NCI-H1930 (cell line): Measurements from ENCODE around the gene TMEM190.
"Not testable (repeated sequence)": the region's sequence is repeated elsewhere in the genome, so short reads cannot be mapped to it uniquely, and the experiment has no call there.

Source experiments
- DNase-seq, 2 experiments: peaks; one replicate each; lab custom pipeline; 2025; lab: John Stamatoyannopoulos, UW

The TMEM190 gene

GRCh38 chr19:55376241-55376933 lies at the start of gene TMEM190:
TSS of gene TMEM190 (plus strand) at chr19:55376826. CDS start at chr19:55376854, 28 bp downstream.
- no peak for DNase-seq

DNA sequence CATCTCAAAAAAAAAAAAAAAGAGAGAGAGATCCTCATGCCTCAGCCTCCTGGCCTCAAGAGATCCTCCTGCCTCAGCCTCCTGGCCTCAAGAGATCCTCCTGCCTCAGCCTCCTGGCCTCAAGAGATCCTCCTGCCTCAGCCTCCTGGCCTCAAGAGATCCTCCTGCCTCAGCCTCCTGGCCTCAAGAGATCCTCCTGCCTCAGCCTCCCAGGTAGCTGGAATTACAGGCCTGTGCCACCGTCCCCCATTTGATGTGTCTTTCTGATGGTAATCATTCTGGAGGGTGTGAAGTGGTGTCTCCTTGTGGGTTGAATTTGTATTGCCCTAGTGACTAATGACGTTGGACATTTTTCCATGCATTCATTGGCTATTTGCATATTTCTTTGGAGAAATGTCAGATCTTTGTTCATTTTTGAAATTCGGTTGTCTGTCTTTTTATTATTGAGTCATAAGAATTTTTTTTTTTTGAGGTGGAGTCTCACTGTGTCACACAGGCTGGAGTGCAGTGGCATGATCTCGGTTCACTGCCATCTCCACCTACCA lies 47.8 kb upstream of the TMEM190 start:
- DNase-seq = not testable (repeated sequence)

- DNase-seq = not testable (repeated sequence)
These were observed 46.8 kb upstream of the TMEM190 start for GRCh38 chr19:55329791-55330190.

- no peak for DNase-seq
These were observed 42.8 kb upstream of the TMEM190 start for GRCh38 chr19:55333870-55334269.

GRCh38 chr19:55336101-55336500 lies 40.5 kb upstream of the TMEM190 start:
- DNase-seq = no peak

DNA sequence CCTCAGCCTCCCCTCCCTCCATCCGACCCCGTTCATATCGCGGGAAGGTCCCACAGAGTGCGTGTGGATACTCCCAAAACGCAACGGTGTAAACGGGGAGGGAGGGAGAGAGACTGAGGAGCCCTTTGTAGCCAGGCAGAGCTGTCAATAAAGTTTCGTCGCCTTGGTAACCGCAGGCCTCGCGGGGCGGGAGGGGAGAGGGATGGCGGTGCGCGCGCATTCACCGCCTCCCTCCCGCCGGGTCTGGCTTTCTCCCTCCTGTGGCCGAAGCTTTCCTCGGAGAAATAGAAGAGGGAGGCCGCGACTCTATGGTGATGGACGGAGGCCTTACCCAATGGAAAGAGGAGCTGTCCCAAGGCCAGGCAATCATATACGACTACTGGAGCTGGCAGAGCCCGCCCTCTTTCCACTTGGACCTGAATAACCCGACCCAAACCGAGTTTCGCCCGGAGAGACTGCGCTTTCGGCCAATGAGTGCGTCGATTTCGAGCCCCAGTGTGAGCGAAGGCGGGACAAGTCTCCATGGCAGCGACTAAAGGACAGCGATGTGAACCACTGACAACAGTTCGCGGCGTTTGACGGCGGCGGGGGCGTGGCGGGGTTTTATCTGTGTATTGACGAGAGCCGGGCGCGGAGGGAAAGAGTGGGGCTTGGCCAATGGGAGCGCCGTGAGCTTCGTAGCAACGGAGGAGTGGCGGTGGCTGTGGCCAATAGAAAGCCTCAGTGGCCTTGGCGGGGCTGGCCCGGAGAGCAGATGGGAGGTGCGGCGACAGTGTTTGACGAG lies 37.3 kb upstream of the TMEM190 start, which contains the start of gene KMT5C:
KMT5C (plus strand) TSS at position 772 of the 784 bp plus-strand sequence. CDS start 2,061 bp downstream, outside the sequence.
- DNase-seq = peak; percentile 100

DNA sequence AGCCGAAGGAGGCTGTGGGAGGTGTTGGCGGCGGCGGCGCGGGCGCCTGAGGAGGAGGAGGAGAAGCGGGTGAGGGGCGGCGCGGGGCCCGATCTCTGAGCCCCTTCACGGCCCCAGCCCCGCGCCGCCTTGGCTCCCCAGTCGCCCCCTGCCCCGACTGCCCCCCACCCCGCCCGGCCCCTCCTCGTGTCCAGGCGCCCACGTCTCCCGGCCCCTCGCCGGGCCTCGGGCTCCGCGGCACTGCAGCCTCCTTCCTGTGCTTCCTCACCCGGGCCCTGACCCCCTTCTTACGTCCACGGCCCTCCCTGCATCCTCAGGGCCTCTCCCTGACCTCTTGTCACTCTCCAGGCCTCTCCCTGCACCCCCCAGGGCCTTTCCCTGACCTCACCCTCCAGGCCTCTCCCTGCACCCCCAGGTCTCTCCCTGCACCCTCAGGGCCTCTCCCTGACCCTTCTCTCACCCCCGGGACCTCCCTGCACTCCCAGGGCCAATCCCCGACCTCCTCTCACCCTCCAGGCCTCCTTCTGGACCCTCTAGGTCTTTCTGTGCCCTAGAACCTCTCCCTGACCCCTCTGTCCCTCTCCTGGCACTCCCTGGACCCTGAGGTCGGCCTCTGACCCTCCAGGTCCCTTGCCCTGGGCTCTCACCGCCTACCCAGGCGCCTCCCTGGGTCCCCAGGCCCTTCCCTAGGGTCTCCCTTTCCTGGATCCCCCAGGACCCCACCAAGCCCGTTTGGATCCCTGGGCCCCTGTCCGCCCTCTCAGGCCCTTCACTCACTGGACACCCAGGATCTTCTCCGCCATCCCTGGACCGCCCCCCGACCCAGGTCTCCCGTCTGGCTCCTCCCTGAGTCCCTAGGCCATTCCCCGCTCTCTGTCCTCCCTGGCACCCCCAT lies 36.5 kb upstream of the TMEM190 start:
- DNase-seq = no peak

- DNase-seq = no peak
These were observed 35.9 kb upstream of the TMEM190 start for GRCh38 chr19:55340784-55341147.

GRCh38 chr19:55341171-55341588 lies 35.4 kb upstream of the TMEM190 start:
- DNase-seq = no peak

DNA sequence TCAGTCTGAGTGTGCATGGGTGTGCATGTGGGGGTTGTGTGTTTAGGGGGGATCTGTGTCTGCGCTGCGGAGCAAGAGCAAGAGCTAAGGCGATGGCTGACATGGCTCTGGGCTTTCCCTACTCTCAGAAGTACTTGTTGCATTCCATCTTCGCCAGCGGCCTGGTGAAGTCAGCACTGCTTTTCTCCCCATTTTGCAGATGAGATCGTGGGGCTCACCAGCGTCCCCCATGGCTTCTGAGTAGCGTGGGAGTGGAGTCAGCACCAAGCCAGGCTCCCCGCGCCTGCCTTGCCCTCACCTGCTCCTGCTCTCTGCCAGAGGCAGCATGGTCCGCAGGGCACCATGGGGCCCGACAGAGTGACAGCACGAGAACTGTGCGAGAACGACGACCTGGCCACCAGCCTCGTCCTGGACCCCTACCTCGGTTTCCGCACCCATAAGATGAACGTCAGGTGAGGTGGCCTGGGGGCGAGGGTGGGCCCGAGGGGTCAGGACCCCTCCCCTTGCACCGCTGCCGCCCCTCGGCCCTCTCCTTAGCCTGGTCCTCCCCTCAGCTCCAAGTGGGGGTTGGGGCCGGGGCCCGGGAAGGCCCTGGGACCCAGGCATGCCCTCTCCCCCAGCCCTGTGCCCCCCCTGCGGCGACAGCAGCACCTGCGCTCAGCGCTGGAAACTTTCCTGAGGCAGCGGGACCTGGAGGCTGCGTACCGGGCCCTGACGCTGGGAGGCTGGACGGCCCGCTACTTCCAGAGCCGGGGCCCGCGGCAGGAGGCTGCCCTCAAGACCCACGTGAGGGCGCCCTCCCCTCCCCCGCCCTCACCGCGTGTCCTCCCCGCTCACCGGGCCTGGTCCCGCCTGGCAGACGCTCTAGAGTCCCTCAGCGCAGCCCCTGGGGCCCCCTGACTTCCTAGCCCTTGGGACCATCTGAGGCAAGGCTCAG lies 34.8 kb upstream of the TMEM190 start:
- no peak for DNase-seq

GRCh38 chr19:55344444-55344843 lies 32.2 kb upstream of the TMEM190 start:
- no peak for DNase-seq

DNA sequence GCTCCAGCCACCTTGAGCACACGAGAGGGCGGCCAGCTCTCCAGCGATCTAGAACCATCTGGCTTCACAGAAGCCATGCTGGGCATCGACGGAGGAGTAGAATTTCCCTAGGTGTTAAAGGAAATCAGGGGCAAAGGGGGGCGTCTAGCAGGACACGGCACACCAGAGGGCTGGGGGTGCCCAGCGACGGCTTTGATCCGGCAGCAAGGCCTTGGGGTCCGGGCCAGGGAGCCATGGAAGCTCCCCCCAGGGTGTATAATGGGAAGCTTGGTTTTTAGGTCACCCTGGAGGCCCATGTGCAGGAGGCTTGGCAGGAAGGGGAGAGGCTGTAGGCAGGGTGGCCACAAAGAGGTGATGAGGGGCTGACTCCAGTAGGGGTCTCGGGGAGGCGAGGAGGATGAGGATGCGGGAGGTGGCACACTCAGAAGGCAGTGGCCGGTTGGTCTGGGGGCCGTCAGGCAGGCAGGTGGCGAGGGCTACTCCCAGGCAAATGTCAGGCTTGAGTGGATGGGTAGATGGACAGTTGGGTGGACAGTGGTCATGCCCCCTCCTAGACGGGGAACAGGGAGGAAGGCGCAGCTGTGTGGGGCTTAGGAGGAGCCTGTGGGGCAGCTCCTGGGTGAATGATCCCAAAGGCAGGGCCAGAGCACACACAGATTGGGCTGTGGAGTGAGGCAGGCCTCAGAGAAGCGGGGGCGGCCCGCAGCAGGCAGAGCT lies 31.4 kb upstream of the TMEM190 start:
- no peak for DNase-seq

DNA sequence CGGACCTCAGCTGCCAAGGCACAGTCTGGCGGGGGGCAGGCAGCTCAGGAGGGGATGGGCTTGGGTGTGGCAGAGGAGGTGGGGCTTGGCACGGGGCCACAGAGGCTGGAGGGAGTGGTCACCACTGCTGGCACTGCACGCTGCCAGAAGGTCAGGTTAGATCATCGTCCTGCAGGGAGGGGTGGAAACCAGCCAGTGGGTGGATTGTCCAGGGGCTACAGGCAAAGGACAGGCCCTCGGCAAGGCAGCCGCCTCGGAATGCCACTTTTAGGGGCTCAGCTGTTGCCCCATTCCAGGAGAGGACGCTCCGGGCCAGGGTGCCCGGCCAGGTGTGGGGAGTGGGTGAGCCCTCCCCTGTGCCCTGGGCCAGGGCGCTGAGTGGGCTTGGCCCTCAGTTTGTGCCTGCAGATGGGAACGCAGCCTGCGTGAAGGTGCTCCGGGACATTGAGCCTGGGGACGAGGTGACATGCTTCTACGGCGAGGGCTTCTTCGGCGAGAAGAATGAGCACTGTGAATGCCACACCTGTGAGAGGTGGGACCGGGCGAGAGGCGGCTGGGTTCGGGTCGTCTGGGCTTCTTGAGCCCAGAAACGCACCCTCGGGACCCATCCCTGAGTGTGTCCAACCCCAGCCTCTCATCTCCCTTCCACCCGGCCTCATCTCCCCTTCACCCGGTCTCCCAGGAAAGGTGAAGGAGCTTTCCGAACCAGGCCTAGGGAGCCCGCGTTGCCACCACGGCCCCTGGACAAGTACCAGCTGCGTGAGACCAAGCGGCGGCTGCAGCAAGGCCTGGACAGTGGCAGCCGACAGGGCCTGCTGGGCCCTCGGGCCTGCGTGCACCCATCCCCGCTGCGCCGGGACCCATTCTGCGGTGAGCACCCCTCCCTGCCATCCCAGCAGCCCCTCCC lies 30.6 kb upstream of the TMEM190 start:
- no peak for DNase-seq

DNA sequence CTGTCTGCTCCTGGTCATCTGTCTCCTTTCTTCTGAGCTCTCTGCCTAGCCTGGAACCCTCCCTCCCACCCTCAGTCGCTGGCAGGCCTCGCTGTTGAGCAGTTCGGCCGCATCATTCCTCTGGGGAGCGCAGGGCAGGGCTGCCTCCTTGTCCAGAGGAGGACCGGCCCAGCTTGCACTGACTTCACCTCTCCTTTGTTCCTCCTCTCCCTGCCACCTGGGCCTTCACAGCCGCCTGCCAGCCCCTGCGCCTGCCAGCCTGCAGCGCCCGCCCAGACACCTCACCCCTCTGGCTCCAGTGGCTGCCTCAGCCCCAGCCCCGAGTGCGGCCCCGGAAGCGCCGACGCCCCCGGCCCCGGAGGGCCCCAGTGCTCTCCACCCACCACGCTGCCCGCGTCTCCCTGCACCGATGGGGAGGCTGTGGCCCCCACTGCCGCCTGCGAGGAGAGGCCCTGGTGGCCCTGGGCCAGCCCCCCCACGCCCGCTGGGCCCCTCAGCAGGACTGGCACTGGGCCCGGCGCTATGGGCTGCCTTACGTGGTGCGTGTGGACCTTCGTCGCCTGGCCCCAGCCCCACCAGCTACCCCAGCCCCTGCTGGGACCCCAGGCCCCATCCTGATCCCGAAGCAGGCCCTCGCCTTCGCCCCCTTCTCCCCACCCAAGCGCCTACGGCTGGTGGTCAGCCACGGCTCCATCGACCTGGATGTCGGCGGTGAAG lies 29.7 kb upstream of the TMEM190 start:
- DNase-seq = no peak

GRCh38 chr19:55347442-55348009 lies 29.1 kb upstream of the TMEM190 start:
- no peak for DNase-seq

DNA sequence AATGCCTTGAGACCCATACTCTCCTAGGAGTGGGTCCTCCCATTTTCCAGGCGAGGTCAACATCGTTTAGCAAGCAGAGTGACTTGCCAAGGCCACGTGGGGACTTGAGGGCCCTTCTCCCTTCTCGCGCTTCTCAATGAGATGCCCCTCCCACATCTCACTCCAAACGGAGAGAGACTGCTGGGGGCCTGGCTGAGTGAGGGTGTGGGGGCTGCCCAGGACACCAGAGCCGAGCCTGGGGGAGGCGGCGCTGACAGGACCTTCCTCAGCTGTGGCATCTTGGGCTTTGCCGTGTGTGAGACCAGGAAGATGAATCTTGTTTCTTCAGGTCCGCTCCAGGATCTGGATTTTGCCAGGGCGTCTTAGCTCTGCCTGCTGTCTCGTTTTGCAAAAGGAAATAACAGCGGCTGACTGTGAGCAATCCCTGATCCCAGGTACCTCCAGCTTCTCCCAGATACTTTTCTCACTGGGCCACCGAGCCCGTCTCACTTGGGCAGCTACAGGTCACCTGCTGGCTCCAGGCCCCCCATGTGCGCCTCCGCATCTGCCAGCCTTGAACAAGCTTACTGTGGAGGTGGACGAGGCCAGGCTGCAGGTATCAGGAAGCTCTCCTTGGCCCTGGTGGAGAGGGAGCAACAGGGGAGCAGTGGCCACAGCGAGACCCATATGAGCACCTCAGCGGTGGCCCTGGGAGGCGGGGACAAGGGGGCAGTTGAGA lies 28.1 kb upstream of the TMEM190 start:
- no peak for DNase-seq

DNA sequence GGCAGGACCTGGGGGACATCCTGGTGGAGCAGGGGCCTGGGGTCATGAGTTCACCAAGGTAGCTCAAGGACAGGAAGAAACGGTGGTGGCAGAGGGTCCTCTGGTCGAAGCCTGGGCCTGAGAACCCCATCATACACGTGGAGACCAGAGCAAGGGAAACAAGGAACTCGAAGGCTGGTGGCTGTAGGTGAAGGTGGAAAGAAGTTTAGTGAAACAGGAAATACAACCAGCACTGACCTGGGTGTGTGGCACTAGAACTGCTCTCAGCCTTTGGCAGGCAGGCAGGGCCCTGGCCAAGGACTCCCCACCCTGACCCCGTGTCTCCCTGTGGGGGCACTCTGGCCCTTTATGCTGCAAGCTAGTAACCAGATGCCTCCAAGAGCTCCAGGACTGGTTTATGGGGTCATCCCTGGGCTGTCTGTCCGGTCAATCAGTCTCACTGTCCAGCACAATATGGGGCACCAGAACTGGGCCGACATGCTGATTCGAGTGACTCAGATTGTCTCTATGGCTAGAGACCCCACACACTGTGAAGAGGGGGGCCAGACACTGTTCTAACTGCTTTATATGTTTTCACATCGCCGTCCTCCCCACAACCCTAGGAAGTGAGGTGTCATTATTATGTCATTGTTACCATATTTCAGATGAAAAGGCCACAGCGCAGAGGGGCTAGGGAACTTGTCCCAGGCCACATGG lies 25.9 kb upstream of the TMEM190 start:
- DNase-seq = no peak
